H9 (cell line): ENCODE measurements around the gene F13B. TPM values are rescaled to one million over a fixed set of nuclear protein-coding genes. Genes with fewer than 3 reads are reported as not detected.

Experiments
- DNase-seq: peaks from one replicate; pipeline ENCODE4 v3.0.0-alpha.2; 2017
- H2AFZ ChIP-seq: one replicate; pipeline ENCODE4 v1.6.1; 2013; ENCODE audit warnings: mild to moderate bottlenecking, low read length, control low read depth, moderate library complexity
- H2AK5ac ChIP-seq: 2 replicates; pipeline ENCODE4 v1.6.1; 2013; ENCODE audit warnings: low read length, control low read depth, mixed read lengths; ENCODE audit not compliant: insufficient read length
- H2BK120ac ChIP-seq: one replicate; pipeline ENCODE4 v1.6.1; 2013; ENCODE audit warnings: low read depth, mild to moderate bottlenecking, low read length, control low read depth, inconsistent platforms; ENCODE audit not compliant: poor library complexity, severe bottlenecking
- H2BK12ac ChIP-seq: 2 replicates; pipeline ENCODE4 v1.6.1; 2013; ENCODE audit warnings: low read length, control low read depth, mixed read lengths, low read depth; ENCODE audit not compliant: insufficient read length
- H2BK15ac ChIP-seq: 2 replicates; pipeline ENCODE4 v1.6.1; 2013; ENCODE audit warnings: low read depth, low read length, control low read depth
- H2BK20ac ChIP-seq: one replicate; pipeline ENCODE4 v1.6.1; 2013; ENCODE audit warnings: low read depth, mild to moderate bottlenecking, low read length, control low read depth, inconsistent platforms; ENCODE audit not compliant: poor library complexity, severe bottlenecking
- H2BK5ac ChIP-seq: 2 replicates; pipeline ENCODE4 v1.6.1; 2013; ENCODE audit warnings: low read length, control low read depth, mixed read lengths; ENCODE audit not compliant: insufficient read length
- H3K14ac ChIP-seq: 2 replicates; pipeline ENCODE4 v1.6.1; 2013; ENCODE audit warnings: low read length, control low read depth; ENCODE audit not compliant: insufficient read depth
- H3K18ac ChIP-seq: 2 replicates; pipeline ENCODE4 v1.6.1; 2013; ENCODE audit warnings: low read depth, mild to moderate bottlenecking, mixed read lengths, low read length, control low read depth; ENCODE audit not compliant: insufficient read length
- H3K23ac ChIP-seq: 2 replicates; pipeline ENCODE4 v1.6.1; 2013; ENCODE audit warnings: low read length, control low read depth, mixed read lengths, low read depth; ENCODE audit not compliant: insufficient read length
- H3K23me2 ChIP-seq: 2 replicates; pipeline ENCODE4 v1.6.1; 2013; ENCODE audit warnings: low read depth, mild to moderate bottlenecking, mixed read lengths, low read length, control low read depth; ENCODE audit not compliant: insufficient read length, poor library complexity, severe bottlenecking
- H3K27ac ChIP-seq: 2 replicates; pipeline ENCODE4 v1.5.1; 2013; ENCODE audit warnings: low read length, control low read depth, mixed read lengths, low read depth; ENCODE audit not compliant: insufficient read length
- H3K27me3 ChIP-seq: 2 replicates; pipeline ENCODE4 v1.6.1; 2013; ENCODE audit warnings: low read length, control low read depth, inconsistent platforms; ENCODE audit not compliant: insufficient read depth
- H3K4ac ChIP-seq: 2 replicates; pipeline ENCODE4 v1.6.1; 2013; ENCODE audit warnings: low read depth, mild to moderate bottlenecking, control low read depth, inconsistent platforms, low read length, moderate library complexity
- H3K4me1 ChIP-seq: 2 replicates; pipeline ENCODE4 v1.6.1; 2013; ENCODE audit warnings: low read length, control low read depth, inconsistent platforms; ENCODE audit not compliant: insufficient read depth
- H3K4me2 ChIP-seq: 2 replicates; pipeline ENCODE4 v1.6.1; 2013; ENCODE audit warnings: low read length, control low read depth, mixed read lengths; ENCODE audit not compliant: insufficient read length, insufficient read depth
- H3K56ac ChIP-seq: 2 replicates; pipeline ENCODE4 v1.6.1; 2013; ENCODE audit warnings: low read depth, mild to moderate bottlenecking, mixed read lengths, low read length, control low read depth; ENCODE audit not compliant: insufficient read length
- H3K79me1 ChIP-seq: 2 replicates; pipeline ENCODE4 v1.6.1; 2013; ENCODE audit warnings: low read depth, mild to moderate bottlenecking, moderate library complexity, low read length, control low read depth, inconsistent platforms; ENCODE audit not compliant: insufficient read depth, poor library complexity, severe bottlenecking
- H3K79me2 ChIP-seq: 2 replicates; pipeline ENCODE4 v1.6.1; 2013; ENCODE audit warnings: low read length, control low read depth, inconsistent platforms; ENCODE audit not compliant: insufficient read depth
- H3K9ac ChIP-seq: 2 replicates; pipeline ENCODE4 v1.6.1; 2013; ENCODE audit warnings: low read length, control low read depth, mixed read lengths; ENCODE audit not compliant: insufficient read length; ENCODE audit errors: extremely low read depth
- H3K9me3 ChIP-seq: one replicate; pipeline ENCODE4 v1.6.1; 2013; ENCODE audit warnings: low read depth, low read length, inconsistent platforms; ENCODE audit not compliant: control insufficient read depth
- H3T11ph ChIP-seq: one replicate; pipeline ENCODE4 v1.6.1; 2013; ENCODE audit warnings: mild to moderate bottlenecking, low read length, control low read depth, inconsistent platforms
- H4K20me1 ChIP-seq: one replicate; pipeline ENCODE4 v1.6.1; 2013; ENCODE audit not compliant: control insufficient read depth, insufficient read length, insufficient read depth
- H4K5ac ChIP-seq: 2 replicates; pipeline ENCODE4 v1.6.1; 2013; ENCODE audit warnings: low read depth, mild to moderate bottlenecking, mixed read lengths, low read length, control low read depth; ENCODE audit not compliant: insufficient read length
- H4K8ac ChIP-seq: replicated peaks from 2 replicates; pipeline ENCODE4 v1.6.1; 2013; ENCODE audit warnings: low read length, control low read depth, mixed read lengths, low read depth; ENCODE audit not compliant: insufficient read length
- H4K91ac ChIP-seq: 2 replicates; pipeline ENCODE4 v1.6.1; 2013; ENCODE audit warnings: low read depth, mild to moderate bottlenecking, moderate library complexity, mixed read lengths, low read length, control low read depth; ENCODE audit not compliant: insufficient read length
- H3K27ac Mint-ChIP-seq, 3 experiments: 2 replicates in 2 of 3; 3 replicates in 1 of 3; pipeline ENCODE4 v1.8.0; 2020 to 2021; ENCODE audit warnings: mixed read lengths in 3 of 3, mild to moderate bottlenecking in 1 of 3, moderate library complexity in 1 of 3
- H3K27me3 Mint-ChIP-seq: 2 replicates; pipeline ENCODE4 v1.8.0; 2021; ENCODE audit warnings: low read depth, mild to moderate bottlenecking, moderate library complexity, mixed read lengths
- H3K36me3 Mint-ChIP-seq, 3 experiments: 2 replicates in 2 of 3; 3 replicates in 1 of 3; pipeline ENCODE4 v1.8.0; 2020 to 2021; ENCODE audit warnings: low read depth in 3 of 3, mixed read lengths in 3 of 3; ENCODE audit not compliant: insufficient read depth in 1 of 3
- H3K4me1 Mint-ChIP-seq, 2 experiments: 2 replicates each; pipeline ENCODE4 v1.8.0; 2020; ENCODE audit warnings: mixed read lengths in 2 of 2
- H3K4me3 Mint-ChIP-seq, 2 experiments: 2 replicates in 1 of 2; 3 replicates in 1 of 2; pipeline ENCODE4 v1.8.0; 2020 to 2021; ENCODE audit warnings: mild to moderate bottlenecking in 2 of 2, mixed read lengths in 2 of 2, moderate library complexity in 1 of 2
- H3K9me3 Mint-ChIP-seq, 2 experiments: 2 replicates in 1 of 2; 3 replicates in 1 of 2; pipeline ENCODE4 v1.8.0; 2020; ENCODE audit warnings: mild to moderate bottlenecking in 2 of 2, mixed read lengths in 2 of 2, moderate library complexity in 1 of 2
- whole genome bisulfite sequencing: extraction: QIAGEN DNeasy Blood & Tissue Kit; methylation state at CpG from one replicate; pipeline ENCODE4 v1.1.7; 2013; ENCODE audit warnings: missing lambda C conversion rate, low lambda C conversion rate, mixed read lengths; ENCODE audit not compliant: insufficient read length; ENCODE audit errors: extremely low coverage; 5-methylcytosine and 5-hydroxymethylcytosine counted together
- total RNA-seq: library from RNA; stranded (reverse); gene quantifications from 2 replicates; pipeline ENCODE4 v1.2.1, GENCODE V29; 2021
- TF ChIP-seq, protein P1 (sequence below): fragments of 200-600 bp; sonication (generic); conservative IDR thresholded peaks from 3 replicates; pipeline ENCODE4 v1.8.0; 2021; ENCODE audit warnings: antibody characterized with exemption, mild to moderate bottlenecking

Gene F13B
- total RNA-seq, 1 experiment from 2014 or later, result not detected

DNA sequence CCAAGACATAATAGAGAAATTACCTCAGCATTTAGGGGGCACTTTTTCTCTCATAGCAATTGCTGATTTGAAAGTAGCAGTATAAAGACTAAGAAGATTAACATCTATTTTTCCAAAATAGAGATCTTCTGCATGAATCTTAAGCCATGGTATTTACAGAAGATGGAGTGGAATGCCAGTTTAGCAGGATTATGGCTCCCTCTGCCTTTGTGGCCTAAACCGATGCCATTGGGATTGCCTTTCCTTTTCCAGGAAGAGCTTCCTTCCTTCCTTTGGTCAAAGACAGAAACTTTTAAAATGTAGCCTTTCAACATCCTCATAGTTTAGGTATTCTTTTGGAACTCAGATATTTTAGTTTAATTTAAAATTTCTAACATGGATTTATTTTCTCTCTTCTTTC is 50.3 kb downstream of the F13B start:
- H3K23me2 ChIP-seq, result no peaks in the 10 kb centered on the region
- H3K79me2 ChIP-seq, result no peaks in the 10 kb centered on the region
- H3K4me1 Mint-ChIP-seq, result peaks cover 5 to 9% of the 10 kb centered on the region in 2 experiments
- H2BK15ac ChIP-seq, result no peak overlapping the region
- no CpG with 5 or more reads among the region's 1 CpG for WGBS
- H4K5ac ChIP-seq, result no peak overlapping the region
- no peak overlapping the region for H2AK5ac ChIP-seq
- no peak overlapping the region for H3K4ac ChIP-seq
- no peak overlapping the region for H2BK5ac ChIP-seq
- no peak overlapping the region for H3K56ac ChIP-seq
- H3K27ac Mint-ChIP-seq, result no peak overlapping the region
- TF ChIP-seq, protein P1, sequence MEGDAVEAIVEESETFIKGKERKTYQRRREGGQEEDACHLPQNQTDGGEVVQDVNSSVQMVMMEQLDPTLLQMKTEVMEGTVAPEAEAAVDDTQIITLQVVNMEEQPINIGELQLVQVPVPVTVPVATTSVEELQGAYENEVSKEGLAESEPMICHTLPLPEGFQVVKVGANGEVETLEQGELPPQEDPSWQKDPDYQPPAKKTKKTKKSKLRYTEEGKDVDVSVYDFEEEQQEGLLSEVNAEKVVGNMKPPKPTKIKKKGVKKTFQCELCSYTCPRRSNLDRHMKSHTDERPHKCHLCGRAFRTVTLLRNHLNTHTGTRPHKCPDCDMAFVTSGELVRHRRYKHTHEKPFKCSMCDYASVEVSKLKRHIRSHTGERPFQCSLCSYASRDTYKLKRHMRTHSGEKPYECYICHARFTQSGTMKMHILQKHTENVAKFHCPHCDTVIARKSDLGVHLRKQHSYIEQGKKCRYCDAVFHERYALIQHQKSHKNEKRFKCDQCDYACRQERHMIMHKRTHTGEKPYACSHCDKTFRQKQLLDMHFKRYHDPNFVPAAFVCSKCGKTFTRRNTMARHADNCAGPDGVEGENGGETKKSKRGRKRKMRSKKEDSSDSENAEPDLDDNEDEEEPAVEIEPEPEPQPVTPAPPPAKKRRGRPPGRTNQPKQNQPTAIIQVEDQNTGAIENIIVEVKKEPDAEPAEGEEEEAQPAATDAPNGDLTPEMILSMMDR, result no peak
- H3K9me3 Mint-ChIP-seq, result peaks cover 2% of the 10 kb centered on the region in 2 experiments
- no peaks in the 10 kb centered on the region for H3K27me3 ChIP-seq
- no peaks in the 10 kb centered on the region for H3K4me1 ChIP-seq
- no peak overlapping the region for H3K4me2 ChIP-seq
- H4K20me1 ChIP-seq, result no peaks in the 10 kb centered on the region
- no peak overlapping the region for H2AFZ ChIP-seq
- H3T11ph ChIP-seq, result no peak overlapping the region
- no peak for DNase-seq
- H3K9me3 ChIP-seq, result no peaks in the 10 kb centered on the region
- no peak overlapping the region for H3K14ac ChIP-seq
- H2BK12ac ChIP-seq, result no peak overlapping the region
- H4K8ac ChIP-seq, result no peak overlapping the region
- no peaks in the 10 kb centered on the region for H3K79me1 ChIP-seq
- no peak overlapping the region for H2BK20ac ChIP-seq
- peaks cover 0 to 2% (median under 1%) of the 10 kb centered on the region in 3 experiments; a peak in 4 of 7 replicates for H3K36me3 Mint-ChIP-seq
- no peak overlapping the region for H3K23ac ChIP-seq
- no peak overlapping the region for H3K9ac ChIP-seq
- H3K4me3 Mint-ChIP-seq, result no peak overlapping the region
- H3K27ac ChIP-seq, result no peak overlapping the region
- no peak overlapping the region for H3K18ac ChIP-seq
- H2BK120ac ChIP-seq, result no peak overlapping the region
- no peaks in the 10 kb centered on the region for H3K27me3 Mint-ChIP-seq
- H4K91ac ChIP-seq, result no peak overlapping the region
